Panc1 (cell line): ENCODE results near the gene MBNL2. TPM values are rescaled to one million over a fixed set of nuclear protein-coding genes. Genes with fewer than 3 reads are reported as not detected.

ENCODE experiments used
- ATAC-seq: fragments of 200-7000 bp; cut with Tn5 transposase; 2 replicates; pipeline ENCODE4 v1.9.1; 2020; ENCODE audit warnings: mild to moderate bottlenecking, moderate library complexity
- BruUV-seq: library from RNA; stranded (reverse); fragments of 400-500 nt; replicated peaks from 2 replicates; lab custom pipeline; 2021; lab: Mats Ljungman, UMichigan
- CTCF ChIA-PET: fragments of 300-600 bp; sonication (Branson Sonifier 250); formaldehyde crosslinking; loops from one replicate; lab custom pipeline; 2022; ENCODE audit warnings: antibody characterized with exemption; lab: Charles Lee
- POLR2A ChIA-PET: fragments of 300-600 bp; sonication (Branson Sonifier 250); formaldehyde crosslinking; loops from one replicate; lab custom pipeline; 2022; ENCODE audit warnings: antibody characterized with exemption; lab: Charles Lee
- DNase-seq: peaks from one replicate; pipeline ENCODE4 v3.0.0-alpha.2; 2010; ENCODE audit warnings: low read depth, low spot score
- H3K27ac ChIP-seq: 2 replicates; pipeline ENCODE4 v1.5.1; 2011; ENCODE audit warnings: mild to moderate bottlenecking, low read length, inconsistent platforms
- H3K27me3 ChIP-seq: fragments of 200-500 bp; sonication (Bioruptor generic); 2 replicates; pipeline ENCODE4 v1.6.0; 2014; ENCODE audit warnings: low read length, inconsistent platforms; ENCODE audit not compliant: control insufficient read depth, insufficient read depth
- H3K36me3 ChIP-seq: fragments of 200-500 bp; sonication (Bioruptor generic); 2 replicates; pipeline ENCODE4 v1.5.1; 2014; ENCODE audit warnings: inconsistent platforms, mild to moderate bottlenecking, low read length, moderate library complexity; ENCODE audit not compliant: control insufficient read depth, insufficient read depth
- H3K4me1 ChIP-seq: 2 replicates; pipeline ENCODE4 v1.5.1; 2011; ENCODE audit warnings: inconsistent platforms, mild to moderate bottlenecking, low read length, moderate library complexity; ENCODE audit not compliant: control insufficient read depth, insufficient read depth
- H3K4me3 ChIP-seq, 2 experiments: 2 replicates each; pipeline ENCODE4 v1.5.1; 2011 to 2012; ENCODE audit warnings: low read depth in 2 of 2, low read length in 2 of 2, mild to moderate bottlenecking in 2 of 2, inconsistent platforms in 1 of 2, moderate library complexity in 1 of 2
- H3K9me3 ChIP-seq: fragments of 200-500 bp; sonication (Bioruptor generic); 2 replicates; pipeline ENCODE4 v1.5.1; 2014; ENCODE audit warnings: low read depth, mild to moderate bottlenecking, inconsistent platforms, low read length, moderate library complexity; ENCODE audit not compliant: control insufficient read depth, insufficient read depth
- CTCF ChIP-seq: fragments of 450-650 bp; IDR thresholded peaks from 2 replicates; pipeline ENCODE4 v1.5.1; 2017; ENCODE audit warnings: mild to moderate bottlenecking
- POLR2AphosphoS5 ChIP-seq: IDR thresholded peaks from 2 replicates; pipeline ENCODE4 v1.6.1; 2012; ENCODE audit warnings: mild to moderate bottlenecking, low read depth, low read length, moderate library complexity
- REST ChIP-seq, 2 experiments: IDR thresholded peaks; 2 replicates each; pipeline ENCODE4 v1.6.1; 2011 to 2012; ENCODE audit warnings: low read depth in 2 of 2, control low read depth in 1 of 2, low read length in 1 of 2, mild to moderate bottlenecking in 1 of 2, moderate library complexity in 1 of 2; ENCODE audit not compliant: insufficient read depth in 1 of 2
- SIN3A ChIP-seq: IDR thresholded peaks from 2 replicates; pipeline ENCODE4 v1.6.1; 2012; ENCODE audit warnings: low read depth, mild to moderate bottlenecking, low read length, moderate library complexity, borderline replicate concordance; ENCODE audit not compliant: insufficient read depth
- TCF7L2 ChIP-seq: IDR thresholded peaks from 2 replicates; pipeline ENCODE4 v1.6.1; 2011; ENCODE audit warnings: mild to moderate bottlenecking, low read depth, low read length, inconsistent platforms
- in situ Hi-C: cut with HindIII; loops from 2 replicates; pipeline ENCODE4 v1.10.0; 2016; ENCODE audit warnings: low sequenced_read_pairs, low pct_unique_long_range_greater_than_20kb
- intact Hi-C: fragments of 100-400 bp; cut with micrococcal nuclease; formaldehyde crosslinking; loops from one replicate; pipeline ENCODE4 v1.10.0; 2022; ENCODE audit not compliant: unreplicated experiment
- total RNA-seq: library from RNA; stranded (reverse); gene quantifications from one replicate; pipeline ENCODE4 v1.2.1, GENCODE V29; 2021; ENCODE audit not compliant: unreplicated experiment

Gene MBNL2
- total RNA-seq, 1 experiment from 2014 or later = 103 TPM

DNA sequence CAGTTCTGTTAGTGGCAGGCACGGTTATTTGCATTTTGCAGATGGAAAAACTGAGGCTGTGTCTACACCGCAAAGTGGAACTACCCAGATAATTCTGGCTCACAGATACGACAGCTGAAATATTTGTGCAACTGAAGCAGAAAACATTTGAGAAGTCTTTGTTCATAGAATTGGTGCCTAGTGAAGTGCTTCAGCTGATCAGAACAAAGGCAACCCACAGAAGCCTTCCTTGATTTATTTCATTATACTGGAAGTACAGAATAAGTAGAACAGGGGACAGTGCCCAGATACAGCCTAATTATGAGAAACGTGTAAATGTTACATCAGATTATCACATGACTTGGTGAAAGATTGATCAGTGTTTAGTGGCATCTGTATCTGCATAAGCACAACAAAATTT is 138.5 kb downstream of the MBNL2 start:
- Histone ChIP-seq H3K36me3 (peaks cover 52% of the 10 kb centered on the region), H3K27ac (peak overlapping the region; percentile 88), H3K27me3 (no peaks in the 10 kb centered on the region), H3K4me1 (peaks cover 60% of the 10 kb centered on the region), H3K9me3 (no peaks in the 10 kb centered on the region), H3K4me3 (no peak overlapping the region)
- no peak for DNase-seq
- no peak for ATAC-seq
- POLR2A ChIA-PET = no interaction called here
- TF ChIP-seq REST (IDR thresholded peaks at IDR 0.05; ENCODE audit: insufficient read depth in 1 of 2, low read depth in 2 of 2, low read length in 1 of 2) = no peak
- TF ChIP-seq SIN3A = no peak
- TF ChIP-seq CTCF = no peak
- no peak for TF ChIP-seq POLR2AphosphoS5
- TF ChIP-seq TCF7L2 = no peak
- in situ Hi-C loops = no loop called here
- intact Hi-C loops = no loop called here
- CTCF ChIA-PET = no interaction called here
- BruUV-seq = no TSS peak

DNA sequence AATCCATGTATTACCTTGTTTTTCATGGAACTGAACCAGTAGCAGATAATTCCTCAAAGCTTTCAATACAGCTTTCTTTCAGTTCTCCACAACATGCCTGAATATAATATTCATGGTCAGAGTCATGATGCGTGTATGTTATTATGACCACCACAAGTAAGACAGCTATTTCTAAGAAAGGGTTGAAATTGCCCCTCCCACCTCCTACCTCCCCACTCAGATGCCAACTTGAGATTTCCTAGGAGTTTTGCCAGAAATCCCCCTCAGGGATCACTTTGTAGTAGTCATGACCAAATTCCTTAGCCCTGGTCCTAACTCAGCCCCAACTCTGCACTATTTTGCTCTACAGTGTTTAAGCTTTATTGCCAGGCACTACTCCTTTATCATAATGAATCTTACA is 141.9 kb downstream of the MBNL2 start:
- in situ Hi-C loops (no loop called here), intact Hi-C loops (no loop called here)
- ChIA-PET POLR2A (no interaction called here), CTCF (no interaction called here)
- Histone ChIP-seq H3K4me1 (peaks cover 60% of the 10 kb centered on the region), H3K27me3 (no peaks in the 10 kb centered on the region), H3K27ac (peak overlapping the region; percentile 13), H3K4me3 (no peak overlapping the region), H3K36me3 (peaks cover 34% of the 10 kb centered on the region), H3K9me3 (no peaks in the 10 kb centered on the region)
- ATAC-seq = no peak
- no peak for TF ChIP-seq SIN3A
- no peak for TF ChIP-seq TCF7L2
- TF ChIP-seq REST (IDR thresholded peaks at IDR 0.05; ENCODE audit: insufficient read depth in 1 of 2, low read depth in 2 of 2, low read length in 1 of 2) = no peak
- no peak for TF ChIP-seq POLR2AphosphoS5
- no peak for TF ChIP-seq CTCF
- no peak for DNase-seq
- BruUV-seq = no TSS peak
